Mesothelial cell of epicardium (in vitro differentiated cells): ENCODE measurements around the gene CDH13. TPM values are rescaled to one million over a fixed set of nuclear protein-coding genes. Genes with fewer than 3 reads are reported as not detected.

ENCODE experiments used
- DNase-seq, 2 experiments: peaks; one replicate each; pipeline ENCODE4 v3.0.0; 2021; ENCODE audit warnings: low spot score in 2 of 2; ENCODE audit not compliant: unreplicated experiment in 2 of 2
- H3K27ac Mint-ChIP-seq: 2 replicates; pipeline ENCODE4 v1.8.0; 2021; ENCODE audit warnings: mixed read lengths
- H3K27me3 Mint-ChIP-seq: 2 replicates; pipeline ENCODE4 v1.8.0; 2021; ENCODE audit warnings: low read depth, mixed read lengths
- H3K36me3 Mint-ChIP-seq: 2 replicates; pipeline ENCODE4 v1.8.0; 2021; ENCODE audit warnings: mixed read lengths
- H3K4me1 Mint-ChIP-seq: 2 replicates; pipeline ENCODE4 v1.8.0; 2021; ENCODE audit warnings: mixed read lengths
- H3K4me3 Mint-ChIP-seq: 2 replicates; pipeline ENCODE4 v1.8.0; 2021; ENCODE audit warnings: mild to moderate bottlenecking, moderate library complexity, mixed read lengths
- H3K9me3 Mint-ChIP-seq: 2 replicates; pipeline ENCODE4 v1.8.0; 2021; ENCODE audit warnings: mixed read lengths
- total RNA-seq: library from RNA; stranded (reverse); gene quantifications from 3 replicates; pipeline ENCODE4 v1.2.1, GENCODE V29; 2021
- TF ChIP-seq, protein P1 (sequence below): fragments of 200-600 bp; sonication (generic); IDR thresholded peaks from one replicate; pipeline ENCODE4 v1.5.0; 2021; ENCODE audit warnings: antibody characterized with exemption; ENCODE audit not compliant: unreplicated experiment

Gene CDH13
- total RNA-seq, 1 donor from 2014 or later: 0.80 TPM

DNA sequence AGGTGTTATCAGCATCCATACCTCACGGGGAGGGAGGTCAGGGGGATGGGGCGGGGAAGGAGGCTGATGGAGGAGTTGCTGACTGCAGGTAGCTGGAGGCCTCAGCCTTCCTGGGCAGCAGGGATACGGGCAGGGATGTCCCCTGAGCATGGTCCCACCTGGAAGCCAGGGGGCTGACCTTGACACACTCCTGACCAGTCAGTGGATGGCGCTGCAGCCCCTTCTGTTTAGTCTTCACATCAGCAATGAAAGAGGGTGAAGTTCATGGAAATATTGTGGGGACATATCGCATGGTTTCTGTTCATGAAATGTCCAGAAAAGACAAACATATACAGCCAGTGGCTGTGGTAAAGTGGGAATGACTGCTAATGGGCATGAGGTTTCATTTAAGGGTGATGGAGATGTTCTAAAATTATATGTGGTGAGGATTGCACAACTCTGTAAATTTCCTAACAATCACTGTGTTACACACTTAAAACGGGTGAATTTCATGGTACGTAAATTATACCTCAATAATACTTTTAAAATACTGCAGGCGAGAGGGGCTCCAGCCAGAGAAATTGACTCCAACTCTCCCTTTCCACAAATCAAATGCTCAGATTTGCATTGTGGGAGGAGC is 489.6 kb downstream of the CDH13 start:
- TF ChIP-seq, protein P1, sequence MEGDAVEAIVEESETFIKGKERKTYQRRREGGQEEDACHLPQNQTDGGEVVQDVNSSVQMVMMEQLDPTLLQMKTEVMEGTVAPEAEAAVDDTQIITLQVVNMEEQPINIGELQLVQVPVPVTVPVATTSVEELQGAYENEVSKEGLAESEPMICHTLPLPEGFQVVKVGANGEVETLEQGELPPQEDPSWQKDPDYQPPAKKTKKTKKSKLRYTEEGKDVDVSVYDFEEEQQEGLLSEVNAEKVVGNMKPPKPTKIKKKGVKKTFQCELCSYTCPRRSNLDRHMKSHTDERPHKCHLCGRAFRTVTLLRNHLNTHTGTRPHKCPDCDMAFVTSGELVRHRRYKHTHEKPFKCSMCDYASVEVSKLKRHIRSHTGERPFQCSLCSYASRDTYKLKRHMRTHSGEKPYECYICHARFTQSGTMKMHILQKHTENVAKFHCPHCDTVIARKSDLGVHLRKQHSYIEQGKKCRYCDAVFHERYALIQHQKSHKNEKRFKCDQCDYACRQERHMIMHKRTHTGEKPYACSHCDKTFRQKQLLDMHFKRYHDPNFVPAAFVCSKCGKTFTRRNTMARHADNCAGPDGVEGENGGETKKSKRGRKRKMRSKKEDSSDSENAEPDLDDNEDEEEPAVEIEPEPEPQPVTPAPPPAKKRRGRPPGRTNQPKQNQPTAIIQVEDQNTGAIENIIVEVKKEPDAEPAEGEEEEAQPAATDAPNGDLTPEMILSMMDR: no peak
- Mint-ChIP-seq H3K4me1 (no peaks in the 10 kb centered on the region), H3K36me3 (no peaks in the 10 kb centered on the region), H3K4me3 (no peak overlapping the region), H3K9me3 (no peaks in the 10 kb centered on the region), H3K27me3 (peaks cover 21% of the 10 kb centered on the region), H3K27ac (no peak overlapping the region)
- DNase-seq: no peak

- TF ChIP-seq, protein P1: no peak
- no peak for DNase-seq
- Mint-ChIP-seq H3K9me3 (no peaks in the 10 kb centered on the region), H3K27me3 (peaks cover 16% of the 10 kb centered on the region), H3K4me3 (no peak overlapping the region), H3K4me1 (no peaks in the 10 kb centered on the region), H3K27ac (no peak overlapping the region), H3K36me3 (no peaks in the 10 kb centered on the region)
Measured at GRCh38 chr16:83117810-83118209, 491.0 kb downstream of the CDH13 start.

DNA sequence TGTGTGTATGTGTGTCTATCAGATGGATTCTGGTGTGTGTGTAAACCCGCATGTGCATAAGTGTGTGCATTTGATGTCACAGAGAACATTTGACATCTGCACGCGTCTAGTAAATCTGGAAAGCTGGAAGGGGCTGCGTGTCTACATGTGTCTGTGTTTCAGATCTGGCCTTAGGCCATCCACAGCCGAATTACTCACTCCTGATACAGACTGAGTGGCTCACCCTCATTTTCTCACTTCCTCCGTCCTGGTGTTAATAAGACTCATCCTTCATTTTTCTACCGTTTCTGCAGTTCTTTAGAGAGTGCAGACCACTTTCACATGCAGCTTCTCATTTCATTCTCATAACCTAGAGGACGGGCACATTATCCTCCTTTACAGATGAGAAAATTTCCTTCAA is 491.6 kb downstream of the CDH13 start:
- no peak for DNase-seq
- Mint-ChIP-seq H3K4me3 (no peak overlapping the region), H3K27me3 (peaks cover 15% of the 10 kb centered on the region), H3K27ac (no peak overlapping the region), H3K4me1 (no peaks in the 10 kb centered on the region), H3K9me3 (no peaks in the 10 kb centered on the region), H3K36me3 (no peaks in the 10 kb centered on the region)
- TF ChIP-seq, protein P1: no peak

- Mint-ChIP-seq H3K4me3 (no peak overlapping the region), H3K4me1 (no peaks in the 10 kb centered on the region), H3K27ac (no peak overlapping the region), H3K27me3 (peaks cover 2% of the 10 kb centered on the region), H3K36me3 (no peaks in the 10 kb centered on the region), H3K9me3 (peaks cover 26% of the 10 kb centered on the region)
- DNase-seq: no peak
- TF ChIP-seq, protein P1: no peak
Measured at GRCh38 chr16:83125999-83126568, 499.3 kb downstream of the CDH13 start.

GRCh38 chr16:83128041-83128440 is 501.3 kb downstream of the CDH13 start:
- no peak overlapping the region for H3K4me3 Mint-ChIP-seq
- no peak overlapping the region for H3K27ac Mint-ChIP-seq
- TF ChIP-seq, protein P1: no peak
- H3K27me3 Mint-ChIP-seq: peaks cover 2% of the 10 kb centered on the region
- H3K36me3 Mint-ChIP-seq: no peaks in the 10 kb centered on the region
- no peak for DNase-seq
- H3K9me3 Mint-ChIP-seq: peaks cover 26% of the 10 kb centered on the region
- no peaks in the 10 kb centered on the region for H3K4me1 Mint-ChIP-seq
